RPMI8226 (cell line): ENCODE measurements around the gene ASPM.

Source experiments
- DNase-seq: peaks from one replicate; pipeline ENCODE4 v3.0.0-alpha.2; 2015

ASPM gene

GRCh38 chr1:197146101-197147095 is at the start of gene ASPM:
Gene ASPM (minus strand): TSS chr1:197146669. CDS start chr1:197146437, 232 bp downstream.
- peak; percentile 98 for DNase-seq

GRCh38 chr1:197195100-197195499 is 48.6 kb upstream of the ASPM start:
- DNase-seq = no peak

- DNase-seq = no peak
These were observed 37.7 kb upstream of the ASPM start for GRCh38 chr1:197184190-197184589.

GRCh38 chr1:197183195-197183748 is 36.8 kb upstream of the ASPM start:
- DNase-seq = no peak

- no peak for DNase-seq
These were observed 36.2 kb upstream of the ASPM start for GRCh38 chr1:197182716-197183115.

GRCh38 chr1:197181982-197182381 is 35.5 kb upstream of the ASPM start:
- DNase-seq = no peak

GRCh38 chr1:197180252-197180878 is 33.9 kb upstream of the ASPM start:
- DNase-seq = peak; percentile 40

GRCh38 chr1:197178998-197179397 is 32.5 kb upstream of the ASPM start:
- DNase-seq = no peak

GRCh38 chr1:197174818-197175217 is 28.3 kb upstream of the ASPM start:
- no peak for DNase-seq

- DNase-seq = no peak
These were observed 27.4 kb upstream of the ASPM start for GRCh38 chr1:197173571-197174507.

GRCh38 chr1:197171531-197171930 is 25.1 kb upstream of the ASPM start:
- DNase-seq = no peak

GRCh38 chr1:197170538-197170937 is 24.1 kb upstream of the ASPM start:
- DNase-seq = no peak

- no peak for DNase-seq
These were observed 13.0 kb upstream of the ASPM start for GRCh38 chr1:197159461-197159860.

GRCh38 chr1:197156692-197157091 is 10.2 kb upstream of the ASPM start:
- DNase-seq = no peak

GRCh38 chr1:197152662-197153061 is 6.2 kb upstream of the ASPM start:
- no peak for DNase-seq

GRCh38 chr1:197151185-197151584 is 4.7 kb upstream of the ASPM start:
- no peak for DNase-seq

- no peak for DNase-seq
These were observed 4.0 kb upstream of the ASPM start for GRCh38 chr1:197150336-197151005.

- no peak for DNase-seq
These were observed 2.9 kb upstream of the ASPM start for GRCh38 chr1:197149340-197149739.

GRCh38 chr1:197145446-197146024 is 934 bp downstream of the ASPM start:
- DNase-seq = peak; percentile 35

GRCh38 chr1:197144570-197145325 is 1.7 kb downstream of the ASPM start:
- DNase-seq = peak; percentile 65

- DNase-seq = no peak
These were observed 3.2 kb downstream of the ASPM start for GRCh38 chr1:197143276-197143675.
